Heart left ventricle (tissue), 16 donors: ENCODE measurements around the gene RUNX3. TPM values are rescaled to one million over a fixed set of nuclear protein-coding genes. Genes with fewer than 3 reads are reported as not detected.
A peak's percentile ranks its signal among the peaks of the same experiment; 100 is the strongest.

Experiments used
- ATAC-seq, 4 donors: fragments of 200-7000 bp; cut with Tn5 transposase; one replicate each; pipeline ENCODE4 v1.9.1; 2020 to 2022; ENCODE audit warnings: moderate library complexity in 4 of 4, mild to moderate bottlenecking in 3 of 4, moderate number of reproducible peaks in 1 of 4
- DNase-seq, 5 donors: peaks; one replicate each; pipeline ENCODE4 v3.0.0-alpha.2; 2020
- H3K27ac ChIP-seq, 12 donors: fragments of 200-600 bp; sonication (generic) in 4 of 12; one replicate each; pipeline versions ENCODE4 v1.5.0 to v1.8.0; 2016 to 2022; ENCODE audit warnings: mild to moderate bottlenecking in 2 of 12
- H3K27me3 ChIP-seq, 9 donors: fragments of 200-600 bp; sonication (generic) in 2 of 9; one replicate each; pipeline versions ENCODE4 v1.5.1 to v1.8.0; 2016 to 2022; ENCODE audit warnings: mild to moderate bottlenecking in 3 of 9
- H3K36me3 ChIP-seq, 9 donors: fragments of 200-600 bp; sonication (generic) in 2 of 9; one replicate each; pipeline versions ENCODE4 v1.5.0 to v1.8.0; 2018 to 2022; ENCODE audit warnings: mild to moderate bottlenecking in 2 of 9
- H3K4me1 ChIP-seq, 12 donors: fragments of 200-600 bp; sonication (generic) in 4 of 12; one replicate each; pipeline versions ENCODE4 v1.5.0 to v1.8.0; 2016 to 2022; ENCODE audit warnings: mild to moderate bottlenecking in 3 of 12
- H3K4me3 ChIP-seq, 12 donors: fragments of 200-600 bp; sonication (generic) in 4 of 12; one replicate each; pipeline versions ENCODE4 v1.5.0 to v1.8.0; 2017 to 2022; ENCODE audit warnings: mild to moderate bottlenecking in 9 of 12, moderate library complexity in 4 of 12
- H3K9me3 ChIP-seq, 12 donors: fragments of 200-600 bp; sonication (generic) in 4 of 12; one replicate each; pipeline versions ENCODE4 v1.5.0 to v1.8.0; 2016 to 2022; ENCODE audit warnings: mild to moderate bottlenecking in 1 of 12
- CTCF ChIP-seq, 12 donors: fragments of 200-600 bp; sonication (generic) in 4 of 12; IDR thresholded peaks; one replicate each; pipeline versions ENCODE4 v1.5.0 to v1.8.0; 2018 to 2022; ENCODE audit warnings: antibody characterized with exemption in 12 of 12, mild to moderate bottlenecking in 5 of 12
- POLR2A ChIP-seq, 2 donors: fragments of 450-650 bp; IDR thresholded peaks; one replicate each; pipeline ENCODE4 v1.6.1; 2017; ENCODE audit warnings: antibody characterized with exemption in 2 of 2, mild to moderate bottlenecking in 2 of 2, moderate library complexity in 2 of 2
- WGBS, 4 donors: extraction: QIAGEN DNeasy Blood & Tissue Kit in 2 of 4; methylation state at CpG; one replicate each; pipeline versions ENCODE4 v1.1.5 to v1.1.7; 2013 to 2018; 5-methylcytosine and 5-hydroxymethylcytosine counted together
- intact Hi-C, 10 donors: fragments of 100-400 bp; cut with DNase I; formaldehyde crosslinking; loops; one replicate each; pipeline versions ENCODE4 v1.11.1 to v1.14.2; 2022
- polyA plus RNA-seq, 2 donors: library from polyadenylated mRNA; stranded (reverse); fragments of 200-250 nt; gene quantifications; one replicate each; pipeline ENCODE4 v1.2.3, GENCODE V29; 2013
- total RNA-seq, 9 donors: library from RNA; depleted of rRNA in 2 of 9; stranded (reverse); fragments of >200 nt in 2 of 9; fragmentation: NEBNext Ultra II Directional in 3 of 9; extraction: Animal tissue kit (Norgen Biotek cat#: 25700) in 3 of 9; gene quantifications; one replicate each; pipeline versions ENCODE4 v1.1.0 to v1.2.4, GENCODE V29; 2016 to 2023
- donor health status: ischemic (EF 13 %, LVEDD 7.1; RV severe dilation, severe dysfunction).
- donor health status: healthy with polysubstance abuse.
- donor health status: DM: no; HTN: yes; CAD: no.
- donor health status: DM: no; HTN: no; CAD: no.
- donor health status: ischemic (EF 25% LVEDD 6.9; RV normal size, moderate dysfunction).
- donor health status: ischemic (EF 25% LVEDD 5.7; RV mildly dilated, moderate dysfunction).
- donor health status: healthy.
- donor health status: DM: yes; HTN: yes; CAD: no.
- donor health status: ischemic (EF 35%, LVEDD 5.7; RV mildly dilated, moderate dysfunction).
- donor health status: nonischemic (EF 11% LVEDD 7.7; RV severe dilation, severe dysfunction).
- donor health status: DM: yes; HTN: yes; CAD: no.
- donor health status: PGD.
- donor health status: ischemic (EF 29% LVEDD 5.4; RV normal size, mild dysfunction).
- donor health status: nonischemic (EF 23%, LVEDD 6.1; RV moderate dilation, normal function).

The RUNX3 gene
- total and polyA plus RNA-seq, 11 donors = 0.21 to 8.7 (median 0.38) TPM

GRCh38 chr1:24928689-24929397 is 1.2 kb downstream of the RUNX3 start:
- peak in 1 of 4 donors; percentile 13 for ATAC-seq
- peaks cover 0 to 57% (median 14%) of the 10 kb centered on the region in 12 donors for H3K4me1 ChIP-seq

DNA sequence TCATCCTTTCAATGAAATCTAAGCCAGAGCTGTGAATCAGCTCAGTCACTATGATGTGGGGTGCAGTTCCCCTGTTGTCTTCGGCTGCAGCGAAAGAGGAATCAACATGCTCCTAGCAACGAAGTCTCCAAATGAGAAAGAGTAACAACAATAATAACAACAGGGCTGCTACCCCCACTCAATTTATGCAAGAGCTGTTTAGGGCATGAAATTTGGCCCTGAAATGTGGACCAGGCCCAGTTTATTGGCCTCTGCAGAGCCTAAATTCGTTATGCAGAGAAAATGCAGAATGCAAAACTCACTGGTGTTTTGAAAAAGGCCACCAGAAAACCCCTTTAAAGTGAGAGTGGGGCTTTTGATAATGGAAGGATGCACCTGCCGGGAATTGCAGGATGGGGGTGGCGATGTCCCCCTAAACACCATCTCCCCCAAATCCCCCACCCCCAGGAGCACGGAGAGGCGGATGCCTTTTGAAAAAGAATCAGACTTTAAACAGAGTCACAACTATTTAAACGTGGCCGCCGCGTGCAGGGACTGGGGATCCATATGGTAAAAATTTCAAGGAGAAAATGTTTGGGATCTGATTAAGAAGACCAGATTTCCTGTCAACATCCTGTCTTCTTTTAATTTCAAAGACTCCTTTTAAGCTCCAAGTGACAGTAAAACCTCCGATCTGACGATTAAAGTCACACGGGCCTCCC is 1.9 kb downstream of the RUNX3 start:
- no peaks in the 10 kb centered on the region for H3K36me3 ChIP-seq
- H3K27me3 ChIP-seq = peaks cover 61 to 98% (median 83%) of the 10 kb centered on the region in 9 donors
- H3K27ac ChIP-seq = peak overlapping the region in 1 of 12 donors; percentile 90
- 8 to 16% (median 9%) methylated on average over 15 of the region's 15 CpGs for WGBS, 4 donors
- ATAC-seq (no peak), DNase-seq (no peak)
- intact Hi-C loops = loop anchor here in 1 of 10 donors (5.0 kb wide), 1 partner anchor 269 kb away; no protein-coding TSS in a partner anchor
- no peak for TF ChIP-seq CTCF (IDR thresholded peaks at IDR 0.05)
- TF ChIP-seq POLR2A (IDR thresholded peaks at IDR 0.05) = no peak
- peak overlapping the region in 9 of 12 donors; percentile 22 to 71 (median 41) for H3K4me3 ChIP-seq
- peaks cover 0 to 58% (median 14%) of the 10 kb centered on the region in 12 donors for H3K4me1 ChIP-seq
- H3K9me3 ChIP-seq = no peaks in the 10 kb centered on the region

More at GRCh38 chr1:24928689-24929397, 1.2 kb downstream of the RUNX3 start:
- peak overlapping the region in 11 of 12 donors; percentile 18 to 71 (median 38) for H3K4me3 ChIP-seq
- WGBS, 4 donors = 3 to 4% (median 3%) methylated on average over 37 to 48 of the region's 48 CpGs
- H3K36me3 ChIP-seq = no peaks in the 10 kb centered on the region
- no peaks in the 10 kb centered on the region for H3K9me3 ChIP-seq
- no peak for DNase-seq
- intact Hi-C loops = loop anchor here in 1 of 10 donors (5.0 kb wide), 1 partner anchor 268 kb away; no protein-coding TSS in a partner anchor
- TF ChIP-seq POLR2A (IDR thresholded peaks at IDR 0.05) = no peak
- no peak for TF ChIP-seq CTCF (IDR thresholded peaks at IDR 0.05)
- H3K27ac ChIP-seq = peak overlapping the region in 3 of 12 donors; percentile 13 to 90 (median 41)
- H3K27me3 ChIP-seq = peaks cover 68 to 98% (median 87%) of the 10 kb centered on the region in 9 donors

- no peak for DNase-seq
- intact Hi-C loops = loop anchor here in 1 of 10 donors (5.0 kb wide), 1 partner anchor 270 kb away; no protein-coding TSS in a partner anchor
- TF ChIP-seq CTCF (IDR thresholded peaks at IDR 0.05) (no peak), POLR2A (IDR thresholded peaks at IDR 0.05) (no peak)
- Histone ChIP-seq H3K9me3 (no peaks in the 10 kb centered on the region), H3K4me3 (peak overlapping the region in 1 of 12 donors; percentile 71), H3K27ac (peak overlapping the region in 1 of 12 donors; percentile 90), H3K4me1 (peaks cover 0 to 58% (median 14%) of the 10 kb centered on the region in 12 donors), H3K27me3 (peaks cover 55 to 92% (median 78%) of the 10 kb centered on the region in 9 donors), H3K36me3 (no peaks in the 10 kb centered on the region)
- no peak for ATAC-seq
- 19 to 33% (median 29%) methylated on average over 10 to 17 of the region's 17 CpGs for WGBS, 4 donors
These were observed 2.6 kb downstream of the RUNX3 start for GRCh38 chr1:24927473-24927872.
